GM20431 (cell line): ENCODE results near the gene FCHSD2.

Source experiments
- in situ Hi-C: fragments of 300-500 bp; cut with MseI, MboI; formaldehyde crosslinking; loops from one replicate; pipeline ENCODE4 v1.15.0; 2020; ENCODE audit warnings: low sequenced_read_pairs; ENCODE audit not compliant: unreplicated experiment

Gene FCHSD2

DNA sequence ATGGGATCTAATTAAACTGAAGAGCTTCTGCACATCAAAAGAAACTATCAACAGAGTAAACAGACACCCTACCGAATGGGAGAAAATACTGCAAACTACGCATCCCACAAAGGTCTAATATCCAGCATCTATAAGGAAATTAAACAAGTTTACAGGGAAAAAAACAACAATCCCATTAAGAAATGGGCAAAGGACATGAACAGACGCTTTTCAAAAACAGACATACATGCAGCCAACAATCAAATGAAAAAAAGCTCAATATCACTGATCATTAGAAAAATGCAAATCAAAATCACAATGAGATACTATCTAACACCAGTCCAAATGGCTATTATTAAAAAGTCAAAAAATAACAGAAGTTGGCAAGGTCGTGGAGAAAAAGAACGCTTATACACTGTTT lies 117.5 kb downstream of the FCHSD2 start:
- in situ Hi-C loops: no loop called here

- in situ Hi-C loops: no loop called here
Observed at GRCh38 chr11:73019996-73020395, 122.1 kb downstream of the FCHSD2 start.

- in situ Hi-C loops: no loop called here
Observed at GRCh38 chr11:73019449-73019848, 122.7 kb downstream of the FCHSD2 start.

GRCh38 chr11:73018856-73019255 lies 123.3 kb downstream of the FCHSD2 start:
- in situ Hi-C loops: no loop called here

DNA sequence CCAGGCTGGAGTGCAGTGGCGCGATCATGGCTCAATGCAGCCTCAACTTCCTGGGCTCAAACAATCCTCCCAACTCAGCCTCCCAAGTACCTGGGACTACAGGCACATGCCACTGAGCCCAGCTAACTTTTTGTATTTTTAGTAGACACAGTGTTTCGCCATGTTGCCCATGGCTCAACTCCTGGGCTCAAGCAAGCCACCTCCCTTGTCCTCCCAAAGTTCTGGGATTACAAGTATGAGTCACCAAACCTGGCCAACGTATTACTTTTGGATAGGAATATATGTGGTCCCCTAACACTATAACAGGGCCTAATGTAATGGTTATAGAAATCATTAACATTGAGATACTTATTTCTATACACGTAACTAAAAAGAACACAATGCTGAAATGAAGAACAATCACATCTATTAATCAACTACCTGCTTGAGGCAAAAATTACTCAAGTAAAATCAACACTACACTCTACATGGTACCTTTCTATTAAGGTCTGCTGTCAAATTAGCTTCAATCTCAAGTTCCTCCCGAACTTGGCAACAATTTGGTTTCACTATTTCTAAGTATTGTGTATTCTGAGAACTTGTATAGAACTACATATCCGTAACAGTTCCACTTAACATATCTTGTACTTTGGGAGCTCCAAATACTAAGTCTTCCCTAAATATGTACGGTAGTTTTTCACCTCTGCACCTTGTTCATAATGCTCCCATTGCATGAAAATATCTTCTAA lies 124.9 kb downstream of the FCHSD2 start:
- in situ Hi-C loops: no loop called here

DNA sequence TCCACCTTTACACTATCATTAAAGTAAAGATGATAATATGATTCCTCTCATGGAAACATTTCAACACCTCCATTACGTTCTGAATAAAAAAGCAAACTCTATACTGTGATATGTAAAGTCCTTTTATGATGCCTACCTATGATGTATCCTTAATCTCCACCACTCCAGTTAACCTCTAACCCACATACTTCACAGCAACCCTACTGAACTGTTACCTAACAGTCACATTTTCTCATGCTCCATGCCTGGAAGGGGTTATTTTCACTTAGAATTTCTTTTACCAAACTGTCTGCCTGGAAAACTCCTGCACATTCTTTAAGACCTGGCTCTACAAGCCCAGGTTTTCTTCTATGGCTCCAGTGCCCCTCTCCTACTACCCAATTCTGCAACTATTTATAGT lies 129.1 kb downstream of the FCHSD2 start:
- in situ Hi-C loops: no loop called here

DNA sequence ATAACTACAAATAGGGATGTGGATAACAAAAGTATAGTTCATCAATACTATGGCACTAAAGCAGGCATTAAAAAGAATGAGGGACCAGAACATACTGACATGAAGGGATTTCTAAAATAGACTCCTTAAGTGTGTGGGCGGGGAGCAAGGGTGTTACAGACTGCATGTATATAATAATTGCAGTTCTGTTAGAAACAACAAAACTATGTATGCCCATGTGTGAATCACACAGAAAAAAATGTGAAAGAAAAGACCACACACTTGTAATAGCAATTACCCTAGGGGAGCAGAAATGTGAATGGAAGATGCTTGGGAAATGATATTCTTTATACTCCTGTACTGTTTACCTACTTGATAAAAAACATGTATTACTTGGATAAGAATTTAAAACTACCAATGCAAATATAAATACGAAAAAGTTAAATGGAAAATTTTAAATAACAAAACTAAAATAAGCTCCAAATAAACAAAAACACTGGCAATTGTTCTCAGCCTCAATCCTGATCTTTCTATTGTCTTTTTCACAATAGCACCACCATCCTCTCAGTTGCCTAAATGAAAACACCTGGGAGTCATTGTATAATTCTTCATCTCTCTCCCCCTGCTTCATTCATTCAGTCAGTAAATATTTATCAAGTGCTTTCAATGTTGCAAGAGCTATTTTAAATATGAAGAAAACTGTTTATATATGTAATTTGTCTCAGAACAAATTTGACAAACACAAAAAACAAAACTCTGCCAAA lies 129.8 kb downstream of the FCHSD2 start:
- in situ Hi-C loops: no loop called here

GRCh38 chr11:73011126-73011817 lies 130.8 kb downstream of the FCHSD2 start:
- in situ Hi-C loops: no loop called here

DNA sequence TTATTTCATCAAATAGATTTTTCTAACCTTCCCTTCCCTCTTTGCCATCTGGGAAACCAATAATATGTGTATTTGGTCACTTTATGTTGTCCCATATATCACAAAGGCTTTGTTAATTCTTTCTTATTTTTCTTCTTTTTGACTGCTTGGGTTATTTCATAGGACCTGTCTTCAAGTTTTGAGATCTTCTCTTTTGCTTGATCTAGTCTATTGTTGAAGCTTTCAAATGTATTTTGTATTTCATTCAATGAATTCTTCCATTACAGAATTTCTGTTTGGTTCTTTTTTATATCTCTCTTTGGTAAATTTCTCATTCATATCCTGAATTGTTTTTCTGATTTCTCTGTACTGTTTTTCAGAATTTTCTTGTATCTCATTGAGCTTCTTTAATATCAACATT lies 132.1 kb downstream of the FCHSD2 start:
- in situ Hi-C loops: no loop called here

GRCh38 chr11:73004088-73004487 lies 138.0 kb downstream of the FCHSD2 start:
- in situ Hi-C loops: no loop called here

DNA sequence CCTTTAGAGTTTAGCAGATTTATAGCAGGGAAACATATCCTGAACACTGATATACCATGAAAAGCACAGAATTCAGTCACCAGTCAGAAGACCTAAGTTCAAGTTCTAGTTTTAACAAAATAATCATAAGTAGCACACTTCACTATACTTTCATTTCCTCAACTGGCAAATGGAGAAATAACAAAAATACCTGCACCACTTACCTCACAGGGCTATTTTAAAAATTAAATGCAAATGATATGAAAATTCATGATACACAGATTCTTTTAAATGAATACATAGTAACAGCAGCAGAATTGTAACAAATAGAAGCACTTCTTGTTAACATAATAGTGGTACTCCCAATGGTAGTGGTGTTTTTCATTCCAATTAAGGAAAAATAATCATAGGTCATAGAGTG lies 139.0 kb downstream of the FCHSD2 start:
- in situ Hi-C loops: no loop called here

- in situ Hi-C loops: no loop called here
Observed at GRCh38 chr11:73002214-73002613, 139.9 kb downstream of the FCHSD2 start.

DNA sequence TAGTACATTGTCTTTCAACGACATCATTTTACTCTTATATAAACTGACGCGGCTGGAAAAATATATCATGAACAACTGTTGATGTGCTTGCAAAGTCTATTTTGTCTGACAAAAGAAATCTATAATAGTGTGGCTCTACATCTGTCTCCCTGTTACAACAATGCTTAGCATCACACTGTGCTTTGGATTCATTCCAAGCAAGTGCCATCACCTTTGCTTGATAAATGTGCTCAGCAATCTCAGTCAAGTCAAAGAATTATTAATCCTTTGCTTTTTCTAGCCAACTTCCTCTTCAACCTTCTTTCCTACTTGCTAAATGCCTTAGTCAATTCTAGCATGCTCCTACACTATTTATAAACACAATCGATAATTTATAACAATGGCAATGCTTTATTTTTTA lies 140.5 kb downstream of the FCHSD2 start:
- in situ Hi-C loops: no loop called here

DNA sequence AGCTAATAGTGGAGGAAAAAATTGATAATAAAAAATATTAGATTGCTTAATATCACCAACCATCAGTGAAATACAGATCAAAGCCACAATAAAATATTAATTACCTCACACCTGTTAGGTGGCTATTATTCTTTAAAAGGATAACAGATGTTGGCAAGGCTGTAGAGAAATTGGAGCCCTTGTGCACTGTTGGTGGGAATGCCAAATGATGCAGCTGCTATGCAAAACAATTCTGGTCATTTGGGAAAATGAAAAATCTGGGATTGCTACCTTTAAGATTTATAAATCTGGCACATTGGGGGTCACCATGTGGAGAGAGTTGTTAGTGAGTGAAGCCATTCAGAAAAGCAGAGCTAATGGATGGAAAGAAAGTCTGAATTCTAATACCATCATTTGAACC lies 143.4 kb downstream of the FCHSD2 start:
- in situ Hi-C loops: no loop called here

GRCh38 chr11:72996959-72997358 lies 145.2 kb downstream of the FCHSD2 start:
- in situ Hi-C loops: no loop called here

GRCh38 chr11:72989727-72990126 lies 152.4 kb downstream of the FCHSD2 start:
- in situ Hi-C loops: no loop called here

DNA sequence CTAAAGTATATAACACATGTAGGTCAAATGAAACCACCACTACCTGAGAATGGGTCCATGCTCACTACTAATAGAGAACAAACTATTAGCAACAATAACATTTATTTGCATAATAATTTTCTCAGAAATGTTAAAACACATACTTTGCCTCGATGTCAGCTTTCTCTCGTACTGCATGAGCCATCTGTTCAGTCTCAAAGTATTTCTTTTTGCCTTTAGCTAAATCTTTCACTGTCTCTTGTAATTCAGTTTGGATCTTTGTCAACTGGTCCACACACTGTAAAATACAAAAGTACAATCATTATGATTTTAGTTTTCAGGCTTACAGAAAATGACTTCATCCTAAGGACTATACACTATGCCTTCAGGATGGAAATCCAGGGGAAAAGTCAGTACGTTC lies 153.3 kb downstream of the FCHSD2 start:
- in situ Hi-C loops: no loop called here

DNA sequence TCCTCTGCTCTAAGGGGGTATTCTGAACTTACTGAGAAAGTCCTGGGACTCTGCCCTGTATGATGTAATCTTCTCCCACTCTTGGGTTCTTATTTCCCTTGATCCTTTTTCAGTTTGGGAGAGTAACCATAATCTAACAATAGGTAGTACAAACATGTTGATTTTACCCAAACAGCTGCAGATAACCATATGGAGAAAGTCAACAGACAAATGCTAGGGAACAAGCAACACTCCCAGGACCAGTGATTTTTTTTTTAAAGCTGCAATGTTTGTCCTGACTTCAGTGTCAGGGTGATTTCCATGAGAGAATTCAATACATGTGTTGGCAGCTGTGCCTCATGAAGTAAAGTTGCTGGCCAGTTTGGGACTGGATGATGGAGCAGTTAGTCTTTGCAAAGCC lies 156.5 kb downstream of the FCHSD2 start:
- in situ Hi-C loops: no loop called here

DNA sequence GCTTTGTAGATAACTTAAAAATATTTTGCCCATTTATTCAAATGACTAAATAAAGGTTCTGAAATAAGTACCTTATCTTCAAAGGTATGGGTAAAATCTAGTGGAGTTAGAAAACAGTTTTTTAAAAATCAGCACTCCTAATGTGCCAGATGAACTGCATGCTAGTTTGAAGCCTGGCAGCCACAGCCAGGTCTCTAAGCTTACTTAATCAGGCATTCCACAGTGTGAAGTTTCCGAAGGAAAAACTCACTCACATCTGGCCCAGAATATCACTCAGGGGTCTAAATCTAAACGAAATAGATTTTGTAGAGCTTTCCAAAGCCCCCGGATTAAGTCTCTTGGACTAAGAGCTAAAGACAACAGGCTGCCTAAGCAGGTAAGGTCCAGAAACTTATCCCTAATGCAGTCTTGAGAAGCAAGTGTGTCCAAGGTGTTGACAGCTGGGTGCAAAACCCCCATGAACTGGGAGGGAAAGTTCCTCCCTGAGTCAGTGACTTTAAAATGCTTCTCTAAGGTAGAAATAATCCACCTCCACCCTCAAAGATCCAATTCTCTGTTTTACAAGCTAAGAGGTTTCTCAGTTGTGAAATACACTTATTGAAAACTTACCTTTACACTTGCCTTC lies 157.6 kb downstream of the FCHSD2 start:
- in situ Hi-C loops: no loop called here

DNA sequence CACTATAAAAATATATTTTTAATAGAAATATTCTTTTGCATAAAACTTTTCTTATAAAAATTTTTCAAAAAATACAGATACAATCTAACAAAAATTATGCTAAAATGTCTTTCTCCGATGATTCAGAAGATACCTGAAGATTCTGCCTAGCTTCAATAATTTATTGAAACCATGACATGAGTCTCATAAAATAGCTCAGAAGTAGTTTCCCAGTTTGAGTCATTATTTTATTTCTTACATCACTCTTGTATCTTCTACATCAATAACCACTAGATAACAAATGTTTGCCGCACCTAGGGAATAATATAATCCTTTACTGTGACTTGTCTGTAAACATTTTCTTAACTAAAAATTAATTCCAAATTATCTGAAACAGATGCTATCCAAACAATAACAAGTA lies 158.6 kb downstream of the FCHSD2 start:
- in situ Hi-C loops: no loop called here
